IMR-90 (cell line): ENCODE results near the gene RGR. TPM values are rescaled to one million over a fixed set of nuclear protein-coding genes. Genes with fewer than 3 reads are reported as not detected.

ENCODE experiments used
- ATAC-seq: fragments of 200-7000 bp; cut with Tn5 transposase; 2 replicates; pipeline ENCODE4 v1.9.1; 2020; ENCODE audit warnings: low read depth, mild to moderate bottlenecking, moderate library complexity
- BruUV-seq: library from RNA; stranded (reverse); fragments of 400-500 nt; replicated peaks from 2 replicates; lab custom pipeline; 2021; lab: Mats Ljungman, UMichigan
- CTCF ChIA-PET: fragments of 300-600 bp; formaldehyde crosslinking; extraction: SDS; loops from one replicate; lab custom pipeline; 2021; ENCODE audit warnings: antibody characterized with exemption; lab: Yijun Ruan, JAX
- POLR2A ChIA-PET: fragments of 300-600 bp; sonication (Branson Sonifier 250); formaldehyde crosslinking; loops from one replicate; lab custom pipeline; 2022; ENCODE audit warnings: antibody characterized with exemption; ENCODE audit not compliant: unreplicated experiment; lab: Charles Lee
- DNase-seq: peaks from one replicate; pipeline ENCODE4 v3.0.0; 2013
- H2AFZ ChIP-seq: replicated peaks from 2 replicates; pipeline ENCODE3; 2013; ENCODE audit warnings: low read length, mild to moderate bottlenecking; ENCODE audit not compliant: poor library complexity
- H2AK5ac ChIP-seq: 2 replicates; pipeline ENCODE4 v1.6.1; 2013; ENCODE audit warnings: low read depth, low read length, inconsistent platforms
- H2AK9ac ChIP-seq: replicated peaks from 2 replicates; pipeline ENCODE3; 2013; ENCODE audit warnings: mild to moderate bottlenecking, low read depth, low read length, moderate library complexity; ENCODE audit not compliant: poor library complexity
- H2BK120ac ChIP-seq: 2 replicates; pipeline ENCODE4 v1.6.1; 2013; ENCODE audit warnings: low read depth, low read length, inconsistent platforms
- H2BK15ac ChIP-seq: 3 replicates; pipeline ENCODE4 v1.6.1; 2013; ENCODE audit warnings: low read depth, low read length, inconsistent platforms
- H2BK20ac ChIP-seq: 2 replicates; pipeline ENCODE4 v1.6.1; 2013; ENCODE audit warnings: low read depth, mild to moderate bottlenecking, inconsistent platforms, low read length, moderate library complexity
- H2BK5ac ChIP-seq: 2 replicates; pipeline ENCODE4 v1.6.1; 2013; ENCODE audit warnings: mild to moderate bottlenecking, low read depth, low read length, inconsistent platforms; ENCODE audit not compliant: poor library complexity, severe bottlenecking
- H3K14ac ChIP-seq: replicated peaks from 2 replicates; pipeline ENCODE4 v1.6.1; 2013; ENCODE audit warnings: low read depth, low read length, inconsistent platforms
- H3K18ac ChIP-seq: 2 replicates; pipeline ENCODE4 v1.6.1; 2013; ENCODE audit warnings: low read depth, low read length, control low read depth
- H3K23ac ChIP-seq: 2 replicates; pipeline ENCODE4 v1.6.1; 2013; ENCODE audit warnings: low read depth, low read length, inconsistent platforms
- H3K27ac ChIP-seq: 2 replicates; pipeline ENCODE4 v1.5.1; 2013; ENCODE audit warnings: mild to moderate bottlenecking, control low read depth, low read length; ENCODE audit not compliant: insufficient read depth
- H3K27me3 ChIP-seq: 2 replicates; pipeline ENCODE4 v1.6.1; 2013; ENCODE audit warnings: low read length; ENCODE audit not compliant: control insufficient read depth, insufficient read depth
- H3K36me3 ChIP-seq: 2 replicates; pipeline ENCODE4 v1.6.1; 2013; ENCODE audit warnings: low read length, mixed read lengths; ENCODE audit not compliant: control insufficient read depth, insufficient read depth
- H3K4ac ChIP-seq: 2 replicates; pipeline ENCODE4 v1.6.1; 2013; ENCODE audit warnings: low read depth, low read length, inconsistent platforms
- H3K4me1 ChIP-seq: 2 replicates; pipeline ENCODE4 v1.6.1; 2013; ENCODE audit warnings: low read length, mixed read lengths; ENCODE audit not compliant: control insufficient read depth, insufficient read depth
- H3K4me2 ChIP-seq: 2 replicates; pipeline ENCODE4 v1.6.1; 2013; ENCODE audit warnings: low read depth, mild to moderate bottlenecking, control low read depth, low read length, moderate library complexity
- H3K4me3 ChIP-seq: 2 replicates; pipeline ENCODE4 v1.5.1; 2013; ENCODE audit warnings: low read depth, mild to moderate bottlenecking, control low read depth, low read length, moderate library complexity; ENCODE audit not compliant: insufficient read depth
- H3K56ac ChIP-seq: 2 replicates; pipeline ENCODE4 v1.6.1; 2013; ENCODE audit warnings: low read length, inconsistent platforms; ENCODE audit not compliant: insufficient read depth; ENCODE audit errors: extremely low read depth
- H3K79me1 ChIP-seq, 2 experiments: 2 replicates each; pipeline ENCODE4 v1.6.1; 2013; ENCODE audit warnings: low read length in 2 of 2, inconsistent platforms in 1 of 2, low read depth in 1 of 2
- H3K9ac ChIP-seq: 2 replicates; pipeline ENCODE4 v1.6.1; 2013; ENCODE audit warnings: low read depth, low read length, control low read depth
- H3K9me1 ChIP-seq: 2 replicates; pipeline ENCODE4 v1.6.1; 2013; ENCODE audit warnings: low read length, inconsistent platforms; ENCODE audit not compliant: insufficient read depth
- H3K9me3 ChIP-seq: 2 replicates; pipeline ENCODE4 v1.6.1; 2013; ENCODE audit warnings: low read length; ENCODE audit not compliant: control insufficient read depth, insufficient read depth
- H4K20me1 ChIP-seq: 2 replicates; pipeline ENCODE4 v1.6.1; 2013; ENCODE audit warnings: low read length, inconsistent platforms; ENCODE audit not compliant: insufficient read depth
- H4K5ac ChIP-seq: 2 replicates; pipeline ENCODE4 v1.6.1; 2013; ENCODE audit warnings: mild to moderate bottlenecking, low read depth, low read length, control low read depth
- H4K8ac ChIP-seq, 2 experiments: 2 replicates each; pipeline ENCODE4 v1.6.1; 2013; ENCODE audit warnings: low read depth in 2 of 2, low read length in 2 of 2, control low read depth in 1 of 2, inconsistent platforms in 1 of 2
- H4K91ac ChIP-seq: 2 replicates; pipeline ENCODE4 v1.6.1; 2013; ENCODE audit warnings: low read depth, low read length, inconsistent platforms; ENCODE audit not compliant: insufficient read depth
- BHLHE40 ChIP-seq: fragments of 150-350 bp; IDR thresholded peaks from 2 replicates; pipeline ENCODE4 v1.6.1; 2016; ENCODE audit warnings: mild to moderate bottlenecking, low read depth, low read length
- CEBPB ChIP-seq: IDR thresholded peaks from 2 replicates; pipeline ENCODE4 v1.6.1; 2012; ENCODE audit warnings: low read depth, low read length, improper control_type of control experiment
- CHD1 ChIP-seq: IDR thresholded peaks from 2 replicates; pipeline ENCODE4 v1.6.1; 2012; ENCODE audit warnings: low read depth, low read length, improper control_type of control experiment
- FOS ChIP-seq: fragments of 150-350 bp; IDR thresholded peaks from 2 replicates; pipeline ENCODE4 v1.6.1; 2016; ENCODE audit warnings: low read depth, low read length
- MAFK ChIP-seq: IDR thresholded peaks from 2 replicates; pipeline ENCODE4 v1.6.1; 2012; ENCODE audit warnings: low read depth, low read length, improper control_type of control experiment
- MAZ ChIP-seq: IDR thresholded peaks from 2 replicates; pipeline ENCODE4 v1.6.1; 2012; ENCODE audit warnings: low read depth, mild to moderate bottlenecking, low read length, improper control_type of control experiment, moderate library complexity, borderline replicate concordance
- MXI1 ChIP-seq: IDR thresholded peaks from 2 replicates; pipeline ENCODE4 v1.6.1; 2012; ENCODE audit warnings: low read depth, mild to moderate bottlenecking, low read length, moderate library complexity, borderline replicate concordance
- NFE2L2 ChIP-seq: fragments of 150-350 bp; IDR thresholded peaks from 2 replicates; pipeline ENCODE4 v1.6.1; 2016; ENCODE audit warnings: low read depth, mild to moderate bottlenecking, low read length
- POLR2A ChIP-seq: IDR thresholded peaks from 2 replicates; pipeline ENCODE4 v1.6.1; 2012; ENCODE audit warnings: mild to moderate bottlenecking, low read depth, low read length
- RAD21 ChIP-seq: IDR thresholded peaks from 2 replicates; pipeline ENCODE4 v1.6.1; 2012; ENCODE audit warnings: low read length, improper control_type of control experiment
- RCOR1 ChIP-seq: IDR thresholded peaks from 2 replicates; pipeline ENCODE4 v1.6.1; 2012; ENCODE audit warnings: mild to moderate bottlenecking, low read length, improper control_type of control experiment; ENCODE audit not compliant: insufficient replicate concordance
- RFX5 ChIP-seq: IDR thresholded peaks from 2 replicates; pipeline ENCODE4 v1.8.0; 2012; ENCODE audit warnings: low read depth, mild to moderate bottlenecking, low read length, moderate library complexity
- SMC3 ChIP-seq: fragments of 150-350 bp; IDR thresholded peaks from 2 replicates; pipeline ENCODE4 v1.6.1; 2016; ENCODE audit warnings: low read depth, mild to moderate bottlenecking, antibody characterized with exemption, low read length, moderate library complexity
- WGBS, 2 experiments: methylation state at CpG; one replicate each; pipeline versions ENCODE4 v1.1.5 to v1.1.7; 2013; ENCODE audit warnings: missing lambda C conversion rate in 2 of 2; ENCODE audit not compliant: insufficient read length in 1 of 2; ENCODE audit errors: extremely low coverage in 2 of 2; 5-methylcytosine and 5-hydroxymethylcytosine counted together
- dilution Hi-C: fragments of 300-500 bp; cut with HindIII; formaldehyde crosslinking; loops from one replicate; pipeline ENCODE4 v1.14.3; 2018; ENCODE audit warnings: low sequenced_read_pairs; ENCODE audit not compliant: unreplicated experiment
- in situ Hi-C: fragments of 300-500 bp; cut with MboI; formaldehyde crosslinking; loops from 3 replicates; pipeline ENCODE4 v1.14.3; 2019; ENCODE audit warnings: low sequenced_read_pairs, inconsistent platforms, mixed read lengths
- intact Hi-C: fragments of 100-400 bp; cut with micrococcal nuclease; formaldehyde crosslinking; loops from 2 replicates; pipeline ENCODE4 v1.10.0; 2022
- polyA plus RNA-seq, 3 experiments: library from polyadenylated mRNA; depleted of rRNA; stranded (reverse); fragments of >200 nt; gene quantifications; 2 replicates each; pipeline ENCODE4 v1.2.3, GENCODE V29; 2012; ENCODE audit warnings: low replicate concordance in 1 of 3
- total RNA-seq: library from RNA; depleted of rRNA; stranded (reverse); fragments of >200 nt; gene quantifications from 2 replicates; pipeline ENCODE4 v1.2.3, GENCODE V29; 2012
- TF ChIP-seq, protein P1 (sequence below): fragments of 150-350 bp; IDR thresholded peaks from 2 replicates; pipeline ENCODE4 v1.6.1; 2017; ENCODE audit warnings: mild to moderate bottlenecking, antibody characterized with exemption, low read length, low read depth
- TF ChIP-seq, protein P2 (sequence below): fragments of 150-350 bp; IDR thresholded peaks from 2 replicates; pipeline ENCODE4 v1.6.1; 2016; ENCODE audit warnings: low read depth, mild to moderate bottlenecking, low read length, moderate library complexity, borderline replicate concordance
- TF ChIP-seq, protein P3 (sequence below): conservative IDR thresholded peaks from 2 replicates; pipeline ENCODE4 v1.5.1; 2012; ENCODE audit warnings: mild to moderate bottlenecking, low read depth, low read length, improper control_type of control experiment

Gene RGR
- total and polyA plus RNA-seq, 2 of the 4 experiments (the other 2 are of a cell fraction), result not detected

DNA sequence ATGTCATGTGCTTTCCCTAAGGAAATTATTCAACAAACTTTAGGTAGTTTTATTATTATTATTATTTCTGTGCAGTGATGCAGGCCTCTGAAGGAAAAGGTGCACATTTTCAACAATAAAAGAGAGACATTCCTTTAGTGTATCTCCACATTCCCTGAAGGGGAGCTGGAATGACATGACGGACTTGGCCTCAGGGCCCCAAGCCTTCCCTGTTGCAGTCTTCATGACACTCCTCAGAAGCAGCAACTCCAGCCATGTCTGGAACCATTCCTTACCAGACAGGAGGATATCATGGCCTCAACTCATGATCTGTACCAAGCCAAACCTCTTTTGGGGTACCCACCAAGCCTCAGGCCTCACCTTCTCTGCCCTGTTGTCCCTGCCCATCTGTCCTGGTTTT is 48.3 kb downstream of the RGR start:
- intact Hi-C loops, result no loop called here

More for the DNA sequence above, 48.3 kb downstream of the RGR start:
- dilution Hi-C loops, result no loop called here
- Histone ChIP-seq H2BK20ac (no peak overlapping the region), H3K4me2 (no peak overlapping the region), H2AFZ (no peak overlapping the region), H3K27me3 (peaks cover 7% of the 10 kb centered on the region), H2BK15ac (no peak overlapping the region), H3K18ac (no peak overlapping the region), H4K20me1 (no peaks in the 10 kb centered on the region), H3K56ac (no peak overlapping the region), H3K4ac (no peak overlapping the region), H2BK120ac (no peak overlapping the region), H3K9ac (no peak overlapping the region), H4K91ac (no peak overlapping the region), H3K27ac (no peak overlapping the region), H4K5ac (no peak overlapping the region), H2AK5ac (no peak overlapping the region), H3K23ac (no peak overlapping the region), H2AK9ac (no peak overlapping the region), H2BK5ac (no peak overlapping the region), H3K9me3 (no peaks in the 10 kb centered on the region), H3K14ac (no peak overlapping the region), H4K8ac (no peak overlapping the region), H3K4me3 (no peak overlapping the region), H3K4me1 (peaks cover 13% of the 10 kb centered on the region), H3K79me1 (0 out of 4 replicates have a peak, but pooled peaks cover 0 to 4% of the 10 kb centered on the region in 2 experiments), H3K36me3 (no peaks in the 10 kb centered on the region), H3K9me1 (peaks cover 15% of the 10 kb centered on the region)
- WGBS, 2 experiments, result no CpG with 5 or more reads among the region's 1 CpG
- ChIA-PET CTCF (no interaction called here), POLR2A (no interaction called here)
- DNase-seq, result no peak
- TF ChIP-seq POLR2A, result no peak
- TF ChIP-seq NFE2L2, result no peak
- TF ChIP-seq MXI1, result no peak
- no peak for TF ChIP-seq RCOR1
- TF ChIP-seq SMC3, result no peak
- no peak for TF ChIP-seq BHLHE40
- TF ChIP-seq CHD1, result no peak
- no peak for TF ChIP-seq MAFK
- TF ChIP-seq RFX5, result no peak
- TF ChIP-seq MAZ, result no peak
- TF ChIP-seq RAD21, result no peak
- TF ChIP-seq, protein P1, sequence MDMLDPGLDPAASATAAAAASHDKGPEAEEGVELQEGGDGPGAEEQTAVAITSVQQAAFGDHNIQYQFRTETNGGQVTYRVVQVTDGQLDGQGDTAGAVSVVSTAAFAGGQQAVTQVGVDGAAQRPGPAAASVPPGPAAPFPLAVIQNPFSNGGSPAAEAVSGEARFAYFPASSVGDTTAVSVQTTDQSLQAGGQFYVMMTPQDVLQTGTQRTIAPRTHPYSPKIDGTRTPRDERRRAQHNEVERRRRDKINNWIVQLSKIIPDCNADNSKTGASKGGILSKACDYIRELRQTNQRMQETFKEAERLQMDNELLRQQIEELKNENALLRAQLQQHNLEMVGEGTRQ, result no peak
- TF ChIP-seq CEBPB, result no peak
- no peak for TF ChIP-seq FOS
- TF ChIP-seq, protein P2, sequence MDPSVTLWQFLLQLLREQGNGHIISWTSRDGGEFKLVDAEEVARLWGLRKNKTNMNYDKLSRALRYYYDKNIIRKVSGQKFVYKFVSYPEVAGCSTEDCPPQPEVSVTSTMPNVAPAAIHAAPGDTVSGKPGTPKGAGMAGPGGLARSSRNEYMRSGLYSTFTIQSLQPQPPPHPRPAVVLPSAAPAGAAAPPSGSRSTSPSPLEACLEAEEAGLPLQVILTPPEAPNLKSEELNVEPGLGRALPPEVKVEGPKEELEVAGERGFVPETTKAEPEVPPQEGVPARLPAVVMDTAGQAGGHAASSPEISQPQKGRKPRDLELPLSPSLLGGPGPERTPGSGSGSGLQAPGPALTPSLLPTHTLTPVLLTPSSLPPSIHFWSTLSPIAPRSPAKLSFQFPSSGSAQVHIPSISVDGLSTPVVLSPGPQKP, result no peak
- TF ChIP-seq, protein P3, sequence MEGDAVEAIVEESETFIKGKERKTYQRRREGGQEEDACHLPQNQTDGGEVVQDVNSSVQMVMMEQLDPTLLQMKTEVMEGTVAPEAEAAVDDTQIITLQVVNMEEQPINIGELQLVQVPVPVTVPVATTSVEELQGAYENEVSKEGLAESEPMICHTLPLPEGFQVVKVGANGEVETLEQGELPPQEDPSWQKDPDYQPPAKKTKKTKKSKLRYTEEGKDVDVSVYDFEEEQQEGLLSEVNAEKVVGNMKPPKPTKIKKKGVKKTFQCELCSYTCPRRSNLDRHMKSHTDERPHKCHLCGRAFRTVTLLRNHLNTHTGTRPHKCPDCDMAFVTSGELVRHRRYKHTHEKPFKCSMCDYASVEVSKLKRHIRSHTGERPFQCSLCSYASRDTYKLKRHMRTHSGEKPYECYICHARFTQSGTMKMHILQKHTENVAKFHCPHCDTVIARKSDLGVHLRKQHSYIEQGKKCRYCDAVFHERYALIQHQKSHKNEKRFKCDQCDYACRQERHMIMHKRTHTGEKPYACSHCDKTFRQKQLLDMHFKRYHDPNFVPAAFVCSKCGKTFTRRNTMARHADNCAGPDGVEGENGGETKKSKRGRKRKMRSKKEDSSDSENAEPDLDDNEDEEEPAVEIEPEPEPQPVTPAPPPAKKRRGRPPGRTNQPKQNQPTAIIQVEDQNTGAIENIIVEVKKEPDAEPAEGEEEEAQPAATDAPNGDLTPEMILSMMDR, result no peak
- BruUV-seq, result no TSS peak
- no peak for ATAC-seq
- in situ Hi-C loops, result no loop called here
